ENCODE measurements around the gene SLC36A4.

DNA sequence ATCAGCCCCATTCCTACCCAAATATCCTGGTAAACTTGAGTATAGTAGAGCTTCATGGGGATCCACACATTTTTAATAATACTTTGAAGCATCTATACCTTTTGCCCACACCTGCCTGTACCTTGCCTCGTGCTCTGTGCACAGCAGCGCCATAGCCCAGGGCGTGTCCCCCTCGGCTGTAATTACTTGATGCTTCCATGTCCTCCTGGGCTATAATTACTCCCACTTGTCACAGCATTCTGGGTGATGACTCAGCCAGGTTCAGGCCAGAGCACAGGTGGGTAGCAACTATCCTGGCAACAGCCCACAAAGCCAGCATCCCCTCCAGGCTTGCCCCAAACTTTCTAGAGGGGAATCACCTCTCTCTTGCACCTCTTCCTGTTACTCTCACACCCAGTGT is 23.7 kb upstream of the SLC36A4 start:
- TF ChIP-seq, protein P1, sequence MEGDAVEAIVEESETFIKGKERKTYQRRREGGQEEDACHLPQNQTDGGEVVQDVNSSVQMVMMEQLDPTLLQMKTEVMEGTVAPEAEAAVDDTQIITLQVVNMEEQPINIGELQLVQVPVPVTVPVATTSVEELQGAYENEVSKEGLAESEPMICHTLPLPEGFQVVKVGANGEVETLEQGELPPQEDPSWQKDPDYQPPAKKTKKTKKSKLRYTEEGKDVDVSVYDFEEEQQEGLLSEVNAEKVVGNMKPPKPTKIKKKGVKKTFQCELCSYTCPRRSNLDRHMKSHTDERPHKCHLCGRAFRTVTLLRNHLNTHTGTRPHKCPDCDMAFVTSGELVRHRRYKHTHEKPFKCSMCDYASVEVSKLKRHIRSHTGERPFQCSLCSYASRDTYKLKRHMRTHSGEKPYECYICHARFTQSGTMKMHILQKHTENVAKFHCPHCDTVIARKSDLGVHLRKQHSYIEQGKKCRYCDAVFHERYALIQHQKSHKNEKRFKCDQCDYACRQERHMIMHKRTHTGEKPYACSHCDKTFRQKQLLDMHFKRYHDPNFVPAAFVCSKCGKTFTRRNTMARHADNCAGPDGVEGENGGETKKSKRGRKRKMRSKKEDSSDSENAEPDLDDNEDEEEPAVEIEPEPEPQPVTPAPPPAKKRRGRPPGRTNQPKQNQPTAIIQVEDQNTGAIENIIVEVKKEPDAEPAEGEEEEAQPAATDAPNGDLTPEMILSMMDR (IDR thresholded peaks at IDR 0.05), result no peak
- TF ChIP-seq POLR2A (IDR thresholded peaks at IDR 0.05), result no peak

Data from heart left ventricle (tissue), 13 donors.